Colonic mucosa (tissue), 4 donors: Measurements from ENCODE around the gene KRT26. TPM values are rescaled to one million over a fixed set of nuclear protein-coding genes. Genes with fewer than 3 reads are reported as not detected.

Experiments
- DNase-seq: peaks from one replicate; pipeline ENCODE4 v3.0.0-alpha.2; 2020
- H3K27ac ChIP-seq: fragments of 200-600 bp; one replicate; pipeline ENCODE4 v1.8.0; 2021
- H3K27me3 ChIP-seq: fragments of 200-600 bp; one replicate; pipeline ENCODE4 v1.8.0; 2021
- H3K36me3 ChIP-seq: fragments of 200-600 bp; one replicate; pipeline ENCODE4 v1.8.0; 2021
- H3K4me1 ChIP-seq: fragments of 200-600 bp; one replicate; pipeline ENCODE4 v1.8.0; 2021; ENCODE audit warnings: mild to moderate bottlenecking
- H3K4me3 ChIP-seq: fragments of 200-600 bp; one replicate; pipeline ENCODE4 v1.8.0; 2021
- H3K9ac ChIP-seq, 2 donors: one replicate each; pipeline ENCODE4 v1.7.0; 2013; ENCODE audit warnings: control low read depth in 2 of 2, low read depth in 2 of 2, low read length in 2 of 2
- H3K9me3 ChIP-seq: fragments of 200-600 bp; one replicate; pipeline ENCODE4 v1.8.0; 2021
- intact Hi-C: fragments of 100-400 bp; cut with DNase I; formaldehyde crosslinking; loops from one replicate; pipeline ENCODE4 v1.14.1; 2022
- total RNA-seq, 2 donors: library from RNA; stranded (reverse); fragmentation: NEBNext Ultra II Directional in 1 of 2; extraction: Animal tissue kit (Norgen Biotek cat#: 25700) in 1 of 2; gene quantifications; one replicate each; pipeline ENCODE4 v1.2.1, GENCODE V29; 2021
- TF ChIP-seq, protein P1 (sequence below): fragments of 200-600 bp; IDR thresholded peaks from one replicate; pipeline ENCODE4 v1.8.0; 2022; ENCODE audit warnings: antibody characterized with exemption, mild to moderate bottlenecking
- donor health status: healthy.
- donor health status: DM: no; HTN: no; CAD: no.
- donor health status: DM: no; HTN: no; CAD: no.

Gene KRT26
- total RNA-seq, 2 donors from 2014 or later: not detected

GRCh38 chr17:40720899-40721298, 51.1 kb downstream of the KRT26 start:
- no peak overlapping the region for H3K4me3 ChIP-seq
- no peaks in the 10 kb centered on the region for H3K9me3 ChIP-seq
- H3K9ac ChIP-seq: no peak overlapping the region
- H3K27me3 ChIP-seq: no peaks in the 10 kb centered on the region
- intact Hi-C loops: loop anchor here (10.0 kb wide), 1 partner anchor 96 kb away; no protein-coding TSS in a partner anchor
- TF ChIP-seq, protein P1, sequence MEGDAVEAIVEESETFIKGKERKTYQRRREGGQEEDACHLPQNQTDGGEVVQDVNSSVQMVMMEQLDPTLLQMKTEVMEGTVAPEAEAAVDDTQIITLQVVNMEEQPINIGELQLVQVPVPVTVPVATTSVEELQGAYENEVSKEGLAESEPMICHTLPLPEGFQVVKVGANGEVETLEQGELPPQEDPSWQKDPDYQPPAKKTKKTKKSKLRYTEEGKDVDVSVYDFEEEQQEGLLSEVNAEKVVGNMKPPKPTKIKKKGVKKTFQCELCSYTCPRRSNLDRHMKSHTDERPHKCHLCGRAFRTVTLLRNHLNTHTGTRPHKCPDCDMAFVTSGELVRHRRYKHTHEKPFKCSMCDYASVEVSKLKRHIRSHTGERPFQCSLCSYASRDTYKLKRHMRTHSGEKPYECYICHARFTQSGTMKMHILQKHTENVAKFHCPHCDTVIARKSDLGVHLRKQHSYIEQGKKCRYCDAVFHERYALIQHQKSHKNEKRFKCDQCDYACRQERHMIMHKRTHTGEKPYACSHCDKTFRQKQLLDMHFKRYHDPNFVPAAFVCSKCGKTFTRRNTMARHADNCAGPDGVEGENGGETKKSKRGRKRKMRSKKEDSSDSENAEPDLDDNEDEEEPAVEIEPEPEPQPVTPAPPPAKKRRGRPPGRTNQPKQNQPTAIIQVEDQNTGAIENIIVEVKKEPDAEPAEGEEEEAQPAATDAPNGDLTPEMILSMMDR: no peak
- no peak overlapping the region for H3K27ac ChIP-seq
- H3K4me1 ChIP-seq: no peaks in the 10 kb centered on the region
- H3K36me3 ChIP-seq: no peaks in the 10 kb centered on the region
- no peak for DNase-seq

GRCh38 chr17:40718930-40719329, 53.1 kb downstream of the KRT26 start:
- H3K36me3 ChIP-seq: no peaks in the 10 kb centered on the region
- H3K4me3 ChIP-seq: no peak overlapping the region
- no peaks in the 10 kb centered on the region for H3K27me3 ChIP-seq
- H3K4me1 ChIP-seq: no peaks in the 10 kb centered on the region
- H3K27ac ChIP-seq: no peak overlapping the region
- no peaks in the 10 kb centered on the region for H3K9me3 ChIP-seq
- intact Hi-C loops: no loop called here
- TF ChIP-seq, protein P1: no peak
- H3K9ac ChIP-seq: no peak overlapping the region
- no peak for DNase-seq

DNA sequence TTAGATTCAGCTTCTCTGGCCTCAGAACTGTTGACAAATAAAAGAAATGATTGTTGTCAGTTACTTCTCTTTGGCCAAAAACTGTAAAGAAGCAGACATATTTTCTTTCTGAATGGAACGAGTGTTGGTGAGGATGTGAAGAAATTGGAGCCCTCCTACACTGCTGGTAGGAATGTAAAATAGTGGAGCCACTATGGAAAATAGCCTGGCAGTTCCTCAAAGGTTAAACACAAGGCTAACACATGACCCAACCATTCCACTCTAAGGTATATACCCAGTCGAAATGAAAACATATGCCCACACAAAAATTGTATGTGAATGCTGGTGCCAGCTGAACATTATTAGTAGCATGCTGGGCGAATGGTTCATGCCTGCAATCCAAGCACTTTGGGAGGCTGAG, 54.2 kb downstream of the KRT26 start:
- TF ChIP-seq, protein P1: no peak
- Histone ChIP-seq H3K4me1 (no peaks in the 10 kb centered on the region), H3K4me3 (no peak overlapping the region), H3K36me3 (no peaks in the 10 kb centered on the region), H3K27me3 (no peaks in the 10 kb centered on the region), H3K27ac (no peak overlapping the region), H3K9ac (no peak overlapping the region), H3K9me3 (no peaks in the 10 kb centered on the region)
- DNase-seq: no peak
- intact Hi-C loops: no loop called here

Other genes starting within 250 kb of the KRT26 start
- 1 to 10 TPM in 1 of 2 donors, under 1 TPM in 1; 0.72 to 1.9 TPM for gene CCR7, start 206.7 kb downstream of the KRT26 start, total RNA-seq
- gene SMARCE1, start 124.4 kb downstream of the KRT26 start, total RNA-seq: 10 to 100 TPM; 73.0 to 80.9 TPM
- gene KRT222, start 107.0 kb downstream of the KRT26 start, total RNA-seq: under 1 TPM in 1 of 2 donors, not detected in 1; 0.69 TPM
- 1 to 10 TPM in 1 of 2 donors, under 1 TPM in 1; 0.57 to 1.1 TPM for gene KRT24, start 68.4 kb downstream of the KRT26 start, total RNA-seq
- gene KRT25, start 16.9 kb downstream of the KRT26 start, total RNA-seq: not detected
- not detected for gene KRT27, start 10.3 kb upstream of the KRT26 start, total RNA-seq
- gene KRT28, start 27.8 kb upstream of the KRT26 start, total RNA-seq: not detected
- 10 to 100 TPM; 33.6 to 35.1 TPM for gene KRT10, start 50.4 kb upstream of the KRT26 start, total RNA-seq
- 1 to 10 TPM; 2.2 to 4.4 TPM for gene KRT12, start 95.0 kb upstream of the KRT26 start, total RNA-seq
- gene KRT20, start 113.0 kb upstream of the KRT26 start, total RNA-seq: 1,000 to 10,000 TPM; 1,610 to 1,735 TPM
- 1 to 10 TPM in 1 of 2 donors, under 1 TPM in 1; 0.27 to 1.2 TPM for gene KRT23, start 165.4 kb upstream of the KRT26 start, total RNA-seq
- gene KRT39, start 194.7 kb upstream of the KRT26 start, total RNA-seq: not detected
- under 1 TPM in 1 of 2 donors, not detected in 1; 0.32 TPM for gene KRT40, start 212.1 kb upstream of the KRT26 start, total RNA-seq
- not detected for gene KRTAP3-3, start 222.0 kb upstream of the KRT26 start, total RNA-seq
- gene KRTAP3-2, start 227.7 kb upstream of the KRT26 start, total RNA-seq: not detected
- gene KRTAP3-1, start 236.9 kb upstream of the KRT26 start, total RNA-seq: not detected